Effector memory CD4-positive, alpha-beta T cell (primary cell): ENCODE measurements around the gene IL1RAPL2.

Experiments used
- DNase-seq, 3 donors: peaks; one replicate each; pipeline ENCODE4 v3.0.0-alpha.2; 2020
- H3K27ac ChIP-seq: 2 replicates; pipeline ENCODE4 v1.7.0; 2013; ENCODE audit warnings: mild to moderate bottlenecking, low read length, moderate library complexity; ENCODE audit not compliant: insufficient read depth, poor library complexity, severe bottlenecking
- H3K27me3 ChIP-seq: replicated peaks from 2 replicates; pipeline ENCODE4 v1.7.0; 2013; ENCODE audit warnings: mild to moderate bottlenecking, low read length; ENCODE audit not compliant: insufficient read depth, control insufficient read depth, poor library complexity, severe bottlenecking
- H3K36me3 ChIP-seq: 2 replicates; pipeline ENCODE4 v1.7.0; 2013; ENCODE audit warnings: mild to moderate bottlenecking, low read length, moderate library complexity; ENCODE audit not compliant: control insufficient read depth, insufficient read depth
- H3K4me1 ChIP-seq: 2 replicates; pipeline ENCODE4 v1.7.0; 2013; ENCODE audit warnings: low read length, mild to moderate bottlenecking; ENCODE audit not compliant: control insufficient read depth, insufficient read depth, poor library complexity, severe bottlenecking
- H3K4me3 ChIP-seq: 2 replicates; pipeline ENCODE4 v1.7.0; 2013; ENCODE audit warnings: low read length, low read depth, mild to moderate bottlenecking; ENCODE audit not compliant: insufficient read depth, poor library complexity, severe bottlenecking
- H3K9me3 ChIP-seq: 2 replicates; pipeline ENCODE4 v1.7.0; 2013; ENCODE audit warnings: mild to moderate bottlenecking, low read length, moderate library complexity; ENCODE audit not compliant: control insufficient read depth

The IL1RAPL2 gene

DNA sequence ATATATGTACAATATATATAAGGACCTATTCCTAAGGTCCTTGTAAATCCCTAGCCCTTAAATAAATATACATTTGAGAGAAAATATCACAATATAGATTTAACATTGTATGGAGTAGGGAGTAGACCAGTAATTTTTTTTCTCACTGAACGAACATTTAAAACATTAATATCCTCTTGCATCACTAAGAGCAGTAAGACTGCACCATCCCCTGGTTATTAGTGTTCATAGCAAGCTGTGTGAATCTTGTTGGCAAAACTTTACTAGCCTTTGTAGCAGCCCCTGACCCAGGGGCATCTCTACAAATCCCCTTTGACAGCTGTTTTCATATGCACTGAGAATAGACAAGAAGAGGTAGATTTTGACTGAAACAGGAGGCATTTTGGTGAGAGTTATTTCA lies 146.5 kb downstream of the IL1RAPL2 start:
- no peak overlapping the region for H3K4me3 ChIP-seq
- no peaks in the 10 kb centered on the region for H3K9me3 ChIP-seq
- H3K27me3 ChIP-seq = no peaks in the 10 kb centered on the region
- no peaks in the 10 kb centered on the region for H3K36me3 ChIP-seq
- DNase-seq = no peak
- H3K27ac ChIP-seq = no peak overlapping the region
- H3K4me1 ChIP-seq = no peaks in the 10 kb centered on the region

DNA sequence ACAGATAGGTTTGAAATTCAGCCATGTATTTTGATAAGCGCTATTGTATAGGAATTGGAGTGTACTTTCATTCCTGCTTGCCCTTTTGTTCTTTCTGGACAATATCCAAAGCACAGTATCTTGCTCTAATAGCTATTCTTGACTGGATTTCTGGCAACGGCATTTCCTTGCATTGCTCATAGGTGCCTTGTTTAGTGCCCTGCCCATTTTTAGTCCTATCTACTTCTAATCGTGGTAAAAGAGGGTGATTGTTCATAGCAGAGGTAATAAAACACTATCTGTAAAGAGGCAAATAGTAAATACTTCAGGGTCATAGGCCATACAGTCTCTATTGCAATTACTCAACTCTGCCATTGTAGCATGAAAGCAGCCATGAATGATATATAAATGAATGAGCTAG lies 155.9 kb downstream of the IL1RAPL2 start:
- Histone ChIP-seq H3K27ac (no peak overlapping the region), H3K36me3 (no peaks in the 10 kb centered on the region), H3K9me3 (no peaks in the 10 kb centered on the region), H3K4me1 (no peaks in the 10 kb centered on the region), H3K27me3 (no peaks in the 10 kb centered on the region), H3K4me3 (no peak overlapping the region)
- DNase-seq = no peak

DNA sequence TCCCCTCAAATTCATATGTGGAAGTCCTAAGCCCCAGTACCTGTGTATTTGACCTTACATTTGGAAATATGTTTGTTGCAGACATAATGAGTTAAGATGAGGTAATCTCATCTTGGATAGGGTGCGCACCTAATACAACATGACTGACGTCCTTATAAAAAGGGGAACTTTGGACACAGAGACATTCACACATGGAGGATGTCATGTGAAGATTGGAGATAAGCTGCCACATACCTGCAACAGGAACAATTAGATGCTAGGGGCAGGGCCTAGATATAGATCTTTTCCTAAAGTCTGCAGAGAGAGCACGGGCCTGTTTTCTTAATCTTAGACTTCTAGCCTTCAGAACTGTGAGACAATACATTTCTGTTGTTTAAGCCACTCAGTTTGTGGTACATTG lies 162.5 kb downstream of the IL1RAPL2 start:
- Histone ChIP-seq H3K4me3 (no peak overlapping the region), H3K4me1 (no peaks in the 10 kb centered on the region), H3K9me3 (no peaks in the 10 kb centered on the region), H3K36me3 (no peaks in the 10 kb centered on the region), H3K27ac (no peak overlapping the region), H3K27me3 (no peaks in the 10 kb centered on the region)
- DNase-seq = no peak

DNA sequence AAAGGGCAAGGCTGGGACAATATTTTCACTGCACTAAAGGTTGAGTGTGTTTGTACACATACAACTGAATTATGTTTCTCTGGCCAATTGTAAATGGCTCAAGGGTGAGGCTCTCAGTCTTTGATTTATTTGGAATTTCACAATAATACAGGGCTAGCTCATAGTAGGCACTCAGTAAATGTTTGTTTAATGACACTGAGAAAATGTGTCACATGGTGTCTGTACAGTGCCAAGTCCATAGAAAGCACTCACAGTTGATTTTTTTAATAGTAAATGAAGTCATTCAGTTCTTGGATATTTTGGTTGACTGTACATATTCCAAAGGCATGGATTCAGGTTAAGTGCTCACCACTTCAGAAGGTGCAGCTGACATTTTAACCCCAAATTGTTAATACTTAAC lies 176.4 kb downstream of the IL1RAPL2 start:
- no peak for DNase-seq
- no peaks in the 10 kb centered on the region for H3K9me3 ChIP-seq
- no peaks in the 10 kb centered on the region for H3K4me1 ChIP-seq
- H3K4me3 ChIP-seq = no peak overlapping the region
- no peaks in the 10 kb centered on the region for H3K27me3 ChIP-seq
- no peaks in the 10 kb centered on the region for H3K36me3 ChIP-seq
- no peak overlapping the region for H3K27ac ChIP-seq

DNA sequence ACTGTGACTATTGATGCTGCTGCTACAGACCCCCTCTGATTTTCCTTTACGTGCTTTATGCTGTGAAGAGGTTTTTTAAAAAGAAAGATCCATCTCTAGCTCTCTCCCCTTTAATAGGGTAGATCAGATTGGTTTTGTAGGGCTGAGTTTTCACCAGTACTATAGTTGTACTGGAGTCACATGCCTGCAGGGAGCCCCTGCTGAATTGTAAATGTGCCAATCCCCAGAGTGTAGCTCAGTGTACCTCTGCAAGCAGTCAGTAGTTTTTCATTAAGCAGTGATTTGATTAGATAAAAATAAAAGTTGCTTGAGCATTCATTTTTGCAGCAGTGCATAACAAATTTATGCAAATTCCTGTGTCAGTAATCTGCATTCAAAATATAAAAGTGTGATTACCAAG lies 179.2 kb downstream of the IL1RAPL2 start:
- no peaks in the 10 kb centered on the region for H3K4me1 ChIP-seq
- H3K4me3 ChIP-seq = no peak overlapping the region
- no peak overlapping the region for H3K27ac ChIP-seq
- no peak for DNase-seq
- H3K36me3 ChIP-seq = no peaks in the 10 kb centered on the region
- H3K9me3 ChIP-seq = no peaks in the 10 kb centered on the region
- H3K27me3 ChIP-seq = no peaks in the 10 kb centered on the region

DNA sequence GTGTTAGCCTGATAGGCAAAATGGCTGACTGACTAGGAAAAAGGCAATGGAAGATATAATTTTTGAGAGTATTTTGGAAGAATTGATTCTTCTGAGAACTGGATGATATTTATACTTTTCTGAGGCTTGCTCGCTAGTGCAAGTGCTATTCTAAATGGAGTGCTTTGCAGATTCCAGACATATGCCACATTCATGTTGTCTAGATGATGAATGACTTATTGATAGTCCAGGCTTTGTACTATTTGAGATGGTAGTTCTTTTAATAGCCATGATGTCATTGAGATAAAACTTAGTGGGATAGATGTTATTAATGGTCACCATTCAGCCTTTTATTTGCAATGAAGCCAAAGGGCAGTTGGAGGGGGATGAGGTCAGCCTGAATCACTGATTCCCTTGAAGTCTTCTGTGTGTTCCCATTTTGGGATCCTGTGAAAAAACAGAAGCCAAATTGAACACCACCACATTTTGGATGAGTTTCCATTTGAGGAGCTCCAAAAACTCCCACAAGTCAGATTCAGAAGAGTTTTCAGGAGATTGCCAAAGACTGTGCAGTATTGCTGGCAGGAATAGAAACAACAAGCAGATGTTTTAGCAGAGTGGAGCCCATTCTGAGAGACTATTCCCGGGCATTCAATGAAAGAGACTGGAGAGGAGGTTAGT lies 184.1 kb downstream of the IL1RAPL2 start:
- DNase-seq = no peak
- Histone ChIP-seq H3K36me3 (no peaks in the 10 kb centered on the region), H3K4me1 (no peaks in the 10 kb centered on the region), H3K9me3 (no peaks in the 10 kb centered on the region), H3K4me3 (no peak overlapping the region), H3K27ac (no peak overlapping the region), H3K27me3 (no peaks in the 10 kb centered on the region)

DNA sequence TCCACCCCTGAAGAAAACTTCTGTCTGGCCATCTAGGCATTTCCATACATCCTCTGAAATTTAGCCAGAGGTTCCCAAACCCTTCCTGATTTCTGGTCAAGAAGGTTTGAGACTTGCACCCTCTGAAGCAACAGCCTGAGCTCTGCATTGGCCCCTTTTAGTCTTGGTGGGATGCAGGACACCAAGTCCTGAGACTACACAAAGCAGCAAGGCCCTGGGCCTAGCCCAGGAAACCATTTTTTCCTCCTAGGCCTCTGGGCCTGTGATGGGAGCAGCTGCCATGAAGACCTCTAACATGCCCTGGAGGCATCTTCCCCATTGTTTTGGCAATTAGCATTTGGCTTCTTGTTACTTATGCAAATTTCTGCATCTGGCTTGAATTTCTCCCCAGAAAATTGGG lies 196.6 kb downstream of the IL1RAPL2 start:
- DNase-seq = no peak
- Histone ChIP-seq H3K9me3 (no peaks in the 10 kb centered on the region), H3K4me1 (no peaks in the 10 kb centered on the region), H3K27me3 (no peaks in the 10 kb centered on the region), H3K27ac (no peak overlapping the region), H3K36me3 (no peaks in the 10 kb centered on the region), H3K4me3 (no peak overlapping the region)

DNA sequence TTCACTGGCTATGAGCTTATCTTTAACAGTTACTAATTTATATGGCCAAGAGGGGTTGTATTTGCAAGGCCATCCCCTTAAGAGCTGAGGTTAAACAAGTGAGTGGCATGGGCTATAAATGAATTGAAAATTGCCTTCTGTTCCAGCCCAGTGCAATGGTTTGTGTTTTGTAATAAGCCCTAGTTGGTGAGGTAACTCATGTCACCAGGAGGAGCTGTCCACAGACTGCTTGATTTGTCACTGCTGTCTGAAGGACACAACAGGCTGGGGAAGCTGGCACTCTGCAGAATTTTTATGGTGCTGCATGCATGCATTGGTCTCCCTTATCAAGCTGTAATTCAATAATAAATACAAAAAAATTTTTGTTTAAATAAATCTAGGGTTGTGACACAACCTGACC lies 223.8 kb downstream of the IL1RAPL2 start:
- Histone ChIP-seq H3K9me3 (no peaks in the 10 kb centered on the region), H3K36me3 (no peaks in the 10 kb centered on the region), H3K27ac (no peak overlapping the region), H3K4me3 (no peak overlapping the region), H3K4me1 (no peaks in the 10 kb centered on the region), H3K27me3 (no peaks in the 10 kb centered on the region)
- no peak for DNase-seq

DNA sequence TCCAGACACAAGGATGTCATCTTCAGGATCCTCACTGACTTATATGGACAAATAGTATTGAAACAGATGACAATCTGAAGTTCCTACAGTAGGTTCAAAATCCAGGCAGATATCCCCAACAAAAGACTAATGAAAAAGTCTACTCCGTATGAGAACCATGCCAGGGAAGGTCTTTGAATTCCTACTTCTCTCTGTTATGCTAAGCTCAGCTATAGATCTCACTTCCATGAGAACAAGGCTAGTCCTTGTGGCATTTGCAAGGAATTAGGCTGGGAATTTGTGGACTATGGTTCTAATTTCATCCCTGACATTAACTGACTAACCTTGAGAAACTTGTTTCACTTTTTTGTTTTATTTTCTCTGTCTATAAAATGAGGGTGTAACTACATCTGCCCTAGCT lies 229.8 kb downstream of the IL1RAPL2 start:
- no peak overlapping the region for H3K27ac ChIP-seq
- H3K4me1 ChIP-seq = no peaks in the 10 kb centered on the region
- no peaks in the 10 kb centered on the region for H3K9me3 ChIP-seq
- H3K36me3 ChIP-seq = no peaks in the 10 kb centered on the region
- no peaks in the 10 kb centered on the region for H3K27me3 ChIP-seq
- H3K4me3 ChIP-seq = no peak overlapping the region
- DNase-seq = no peak

DNA sequence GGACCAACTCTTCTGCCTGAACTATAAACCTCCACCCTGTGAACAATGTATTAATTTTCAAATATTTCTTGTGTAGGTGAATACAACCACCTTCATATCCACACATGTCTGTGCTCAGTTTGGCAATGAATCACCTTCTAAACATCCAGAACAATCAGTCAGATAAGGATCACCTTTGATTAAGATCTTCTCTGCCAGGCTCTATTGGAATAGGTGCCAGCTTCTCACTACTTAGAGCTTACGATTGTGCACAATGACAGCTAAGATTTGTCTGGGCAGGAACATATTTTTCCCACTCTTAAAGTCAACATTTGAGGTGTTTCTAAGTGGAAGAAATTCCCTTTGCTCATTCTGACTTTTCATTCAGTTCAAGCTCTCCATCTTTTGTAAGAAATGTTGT lies 237.2 kb downstream of the IL1RAPL2 start:
- no peak for DNase-seq
- H3K27me3 ChIP-seq = no peaks in the 10 kb centered on the region

More for the DNA sequence above, 237.2 kb downstream of the IL1RAPL2 start:
- H3K27ac ChIP-seq = no peak overlapping the region
- H3K9me3 ChIP-seq = no peaks in the 10 kb centered on the region
- H3K36me3 ChIP-seq = no peaks in the 10 kb centered on the region
- no peaks in the 10 kb centered on the region for H3K4me1 ChIP-seq
- no peak overlapping the region for H3K4me3 ChIP-seq
